Kidney glomerular epithelial cell (primary cell): ENCODE results near the gene NUBP2.

Source experiments
- DNase-seq: peaks from one replicate; lab custom pipeline; 2025; lab: John Stamatoyannopoulos, UW

NUBP2 gene, protein sequence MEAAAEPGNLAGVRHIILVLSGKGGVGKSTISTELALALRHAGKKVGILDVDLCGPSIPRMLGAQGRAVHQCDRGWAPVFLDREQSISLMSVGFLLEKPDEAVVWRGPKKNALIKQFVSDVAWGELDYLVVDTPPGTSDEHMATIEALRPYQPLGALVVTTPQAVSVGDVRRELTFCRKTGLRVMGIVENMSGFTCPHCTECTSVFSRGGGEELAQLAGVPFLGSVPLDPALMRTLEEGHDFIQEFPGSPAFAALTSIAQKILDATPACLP

DNA sequence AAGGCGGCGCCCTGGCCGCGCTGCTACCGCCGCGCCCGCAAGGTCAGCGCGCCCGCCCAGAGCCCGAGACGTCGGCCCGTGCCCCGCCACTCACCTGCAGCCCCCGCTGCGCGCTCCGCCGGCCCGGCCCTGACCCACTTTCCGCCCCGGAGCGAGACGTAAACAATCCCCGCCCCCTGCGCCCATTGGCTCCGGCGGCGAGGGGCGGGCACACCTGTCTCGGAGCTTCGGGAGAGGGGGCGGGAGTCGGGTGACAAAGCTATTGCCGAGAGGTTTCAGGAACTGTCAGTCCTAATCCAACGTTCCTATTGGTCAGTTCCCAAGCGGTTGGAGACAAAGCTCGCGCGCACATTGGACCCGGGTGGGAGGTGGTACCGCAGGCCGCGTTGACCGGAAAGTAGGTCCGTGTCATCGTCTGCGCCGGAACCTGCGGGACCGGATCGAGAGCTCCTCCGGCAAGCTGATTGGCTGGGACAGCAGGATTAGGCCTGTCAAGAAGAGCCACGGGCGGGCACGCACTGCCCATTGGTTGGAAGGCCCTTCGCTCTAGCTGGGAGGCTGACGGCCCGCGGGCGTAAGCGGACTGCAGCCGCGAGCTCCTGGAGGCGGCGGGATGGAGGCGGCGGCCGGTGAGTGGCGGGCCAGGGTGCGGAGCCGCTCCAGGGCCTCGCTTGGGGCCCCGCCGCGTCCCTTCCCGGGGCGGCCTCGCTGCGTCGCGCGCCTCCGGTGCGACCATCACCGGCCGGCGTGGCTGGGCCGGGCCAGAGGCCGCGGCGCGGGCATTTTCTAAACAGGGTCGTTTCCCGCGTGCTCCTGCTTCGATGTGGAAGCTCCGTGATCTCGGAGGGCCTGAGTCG lies at the start of gene NUBP2, which contains the start of gene SPSB3:
Gene NUBP2 (plus strand): TSS at position 553 of the 857 bp plus-strand sequence. CDS start 61 bp downstream, at position 614.
Gene SPSB3 (minus strand): TSS at position 164 of the 857 bp plus-strand sequence. CDS start 1,088 bp downstream, outside the sequence.
- DNase-seq: peak; percentile 99

GRCh38 chr16:1734123-1734522 lies 48.6 kb upstream of the NUBP2 start:
- DNase-seq: no peak

- no peak for DNase-seq
Observed at GRCh38 chr16:1734816-1735215, 47.9 kb upstream of the NUBP2 start.

DNA sequence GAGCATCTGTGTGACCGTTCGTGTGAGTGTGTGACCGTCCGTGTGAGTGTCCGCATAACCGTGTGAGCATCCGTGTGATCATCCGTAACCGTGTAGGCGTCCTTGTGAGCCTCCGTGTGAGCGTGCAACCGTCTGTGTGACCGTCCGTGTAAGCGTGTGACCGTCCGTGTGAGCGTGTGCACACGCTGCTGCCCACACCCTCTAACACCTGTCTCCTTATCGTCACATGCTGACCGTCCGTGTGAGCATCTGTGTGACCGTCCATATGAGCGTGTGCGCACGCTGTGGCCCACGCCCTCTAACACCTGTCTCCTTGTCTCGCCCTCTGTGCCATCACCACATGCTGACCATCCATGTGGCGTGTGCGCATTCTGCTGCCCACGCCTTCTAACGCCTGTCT lies 42.5 kb upstream of the NUBP2 start:
- no peak for DNase-seq

GRCh38 chr16:1740781-1741490 lies 41.8 kb upstream of the NUBP2 start:
- DNase-seq: no peak

DNA sequence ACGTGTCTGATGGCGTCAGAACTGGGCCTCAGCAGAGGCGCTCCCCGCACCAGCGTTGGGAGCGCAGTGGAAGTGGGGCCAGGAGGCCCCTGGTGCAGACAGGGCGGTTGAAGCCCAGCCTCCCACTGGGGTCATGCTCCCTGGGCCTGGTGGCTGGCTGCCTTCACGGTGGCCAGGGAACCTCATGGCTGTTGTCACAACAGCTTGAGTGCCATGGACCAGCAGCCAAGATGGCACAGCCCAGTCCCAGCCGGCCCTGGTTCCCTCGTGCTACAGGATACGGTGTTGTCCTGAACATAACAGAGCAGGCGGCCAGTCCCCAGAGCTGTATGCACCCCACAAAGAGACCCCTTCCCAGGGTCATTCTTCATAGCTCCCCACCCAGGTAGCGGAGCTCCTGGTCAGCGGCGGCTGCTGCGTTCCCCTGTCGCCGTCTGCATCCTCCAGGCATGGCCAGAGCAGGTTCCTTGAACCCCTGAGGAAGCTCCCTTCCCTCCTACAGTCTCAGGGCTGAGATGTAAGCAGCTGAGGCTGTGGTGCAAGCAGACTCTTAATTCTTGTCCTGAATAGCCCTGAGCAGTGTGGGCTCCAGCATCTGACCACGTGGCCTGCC lies 41.1 kb upstream of the NUBP2 start:
- no peak for DNase-seq

DNA sequence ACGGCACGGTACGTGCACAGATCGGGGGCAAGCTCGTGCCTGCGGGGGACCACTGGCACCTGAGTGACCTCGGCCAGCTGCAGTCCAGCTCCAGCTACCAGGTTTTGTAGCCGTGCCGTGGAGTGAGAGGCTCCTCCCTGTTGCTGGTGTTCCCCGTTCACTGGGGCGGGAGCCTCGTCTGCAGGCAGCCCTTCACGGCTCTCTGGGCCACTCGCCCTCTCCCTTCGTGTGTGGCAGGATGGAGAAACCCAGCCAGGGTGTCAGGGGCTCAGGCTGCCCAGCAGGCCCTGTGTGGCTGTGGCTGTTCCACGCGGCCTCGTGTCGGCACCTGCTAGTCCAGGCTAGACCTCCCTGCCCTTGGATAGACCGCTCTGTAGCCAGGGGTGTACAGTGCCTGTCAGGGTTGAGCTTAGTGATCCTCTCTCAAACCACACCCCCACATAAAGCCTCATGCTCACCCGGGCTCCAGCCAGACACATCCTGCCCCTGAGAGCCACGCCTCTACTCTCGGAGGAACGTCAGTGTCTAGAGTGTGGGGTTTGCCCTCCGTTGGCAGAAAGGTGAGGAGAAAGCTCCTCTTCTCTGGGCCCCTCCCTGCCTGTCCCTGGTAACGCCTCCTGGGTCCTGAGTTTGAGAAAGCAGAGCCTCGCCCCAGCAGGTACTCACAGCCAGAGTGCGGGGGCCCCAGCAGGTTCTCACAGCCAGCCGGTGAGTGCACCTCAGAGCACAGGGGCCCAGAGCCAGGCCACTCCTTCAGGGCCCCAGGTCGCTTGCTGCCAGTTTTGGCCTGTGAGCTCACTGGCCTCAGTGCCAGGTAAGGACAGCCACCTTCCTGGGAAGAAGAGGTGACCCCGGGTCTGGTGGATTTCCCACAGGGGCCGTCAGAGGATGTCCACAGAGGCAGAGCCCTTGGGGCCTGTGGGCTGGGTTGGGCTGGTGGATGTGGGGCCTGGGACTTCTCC lies 39.1 kb upstream of the NUBP2 start:
- DNase-seq: no peak

DNA sequence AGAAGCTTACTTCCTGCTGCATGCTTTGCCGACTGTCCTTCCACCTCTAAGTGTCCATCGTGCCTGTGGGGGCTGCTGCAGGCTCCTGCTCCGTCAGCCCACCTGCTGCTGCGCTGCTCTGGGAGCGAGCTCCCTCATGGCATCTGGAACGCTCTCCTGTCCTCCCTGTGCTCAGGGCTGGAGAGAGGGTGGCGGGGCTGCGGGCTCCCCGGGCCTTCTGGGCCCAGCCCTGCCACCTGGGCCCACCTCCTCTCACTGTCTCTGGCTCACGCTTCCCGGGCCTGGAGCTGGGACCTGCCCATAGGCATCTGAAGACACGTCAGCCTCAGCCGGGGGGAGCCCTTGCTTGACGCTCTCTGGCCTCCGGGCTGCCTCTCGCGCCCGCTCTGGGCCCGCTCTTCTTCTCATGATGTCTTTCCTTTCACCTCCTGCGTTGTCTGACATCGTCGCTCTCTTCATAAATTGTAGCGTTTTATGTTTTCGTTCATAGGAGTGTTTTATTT lies 38.4 kb upstream of the NUBP2 start:
- no peak for DNase-seq

DNA sequence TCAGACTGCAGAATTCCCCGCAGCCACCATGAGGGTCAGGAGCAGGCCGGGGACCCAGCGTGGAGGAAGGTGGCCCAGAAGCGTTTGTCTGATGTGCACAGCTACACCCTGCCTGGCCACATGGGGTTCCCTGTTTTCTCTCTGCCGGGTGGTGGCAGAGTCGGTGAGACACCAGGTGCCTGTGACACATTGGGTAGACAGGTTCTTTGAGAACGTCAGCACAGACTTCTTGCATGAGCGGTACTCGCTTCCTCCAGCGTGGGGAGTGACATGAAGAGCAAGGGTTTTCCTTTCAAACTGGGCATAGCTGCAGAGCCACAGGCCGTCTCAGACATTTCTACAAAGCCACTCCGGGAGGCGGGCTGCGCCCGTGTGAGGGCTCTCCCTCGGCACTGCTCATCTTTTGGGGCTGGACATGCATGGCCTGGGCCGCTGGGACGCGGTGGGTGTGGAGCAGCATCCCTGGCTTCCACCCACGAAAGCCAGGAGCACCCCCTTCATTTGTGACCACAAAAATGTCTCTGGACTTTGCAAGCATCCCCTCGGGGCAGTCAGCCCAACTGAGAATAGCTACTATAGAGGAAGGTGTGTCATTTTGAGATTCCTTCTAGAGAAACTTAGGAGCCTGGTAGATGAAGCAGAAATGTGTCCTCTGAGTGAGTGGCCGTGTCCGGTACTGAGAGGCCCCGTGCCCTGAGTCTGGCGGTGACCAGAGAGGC lies 37.4 kb upstream of the NUBP2 start:
- DNase-seq: no peak

DNA sequence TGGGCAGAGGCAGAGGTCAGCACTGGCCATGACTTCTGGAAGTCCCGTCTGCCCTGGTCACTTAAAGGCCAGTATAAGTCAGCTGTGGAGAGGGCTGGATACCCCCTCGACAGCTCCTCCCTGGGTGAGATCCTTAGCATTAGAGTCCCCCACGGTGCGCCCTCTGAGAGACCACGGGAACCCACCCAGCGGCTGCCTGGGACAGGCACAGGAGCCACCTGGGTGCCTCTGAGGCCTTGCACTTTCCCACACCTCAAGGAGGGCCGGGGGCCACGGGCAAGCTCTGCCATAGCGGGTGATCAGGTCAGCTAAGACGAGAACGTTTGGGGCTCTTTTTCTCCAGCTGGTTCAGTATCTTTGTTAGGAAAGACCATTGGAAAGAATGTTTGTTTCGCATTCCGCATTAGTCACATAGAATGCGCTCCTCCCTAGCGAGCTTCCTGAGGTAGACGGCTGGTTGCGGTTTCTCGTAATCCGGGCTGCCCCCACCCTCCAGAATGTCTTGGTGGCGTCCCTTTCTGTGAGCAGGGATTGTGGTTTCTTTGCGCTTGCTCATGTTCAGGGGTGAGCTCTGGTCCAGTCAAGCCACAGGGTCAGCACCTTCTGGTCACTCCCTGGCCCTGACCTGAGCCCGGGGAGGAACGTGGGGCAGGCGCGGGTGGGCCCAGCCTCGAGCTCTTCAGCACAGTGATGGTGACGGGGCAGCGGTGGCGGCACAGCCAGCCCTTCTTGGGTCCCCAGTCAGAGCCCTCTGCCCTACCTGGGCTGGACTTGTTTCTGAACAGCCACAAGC lies 36.7 kb upstream of the NUBP2 start:
- DNase-seq: no peak

DNA sequence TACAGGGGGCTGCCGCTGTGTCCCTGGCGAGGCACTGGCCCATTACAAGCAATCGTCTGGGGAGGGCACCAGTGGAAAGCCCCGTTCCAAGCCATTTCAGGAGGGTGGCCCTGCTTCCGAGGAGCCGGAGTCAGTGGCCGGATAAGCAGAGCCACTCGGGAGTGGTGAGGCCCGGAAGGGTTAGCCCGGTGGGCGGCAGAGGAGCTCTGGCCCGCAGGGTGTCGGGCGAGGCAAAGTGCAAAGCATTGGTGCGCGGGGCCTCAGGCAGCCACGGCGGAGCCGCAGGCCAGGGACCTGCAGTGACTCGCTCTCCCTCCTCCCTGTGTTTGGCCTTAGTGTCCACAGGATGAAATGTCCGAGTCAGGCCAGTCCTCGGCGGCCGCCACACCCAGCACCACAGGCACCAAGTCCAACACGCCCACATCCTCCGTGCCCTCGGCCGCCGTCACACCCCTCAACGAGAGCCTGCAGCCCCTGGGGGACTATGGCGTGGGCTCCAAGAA lies 36.0 kb upstream of the NUBP2 start:
- DNase-seq: no peak

DNA sequence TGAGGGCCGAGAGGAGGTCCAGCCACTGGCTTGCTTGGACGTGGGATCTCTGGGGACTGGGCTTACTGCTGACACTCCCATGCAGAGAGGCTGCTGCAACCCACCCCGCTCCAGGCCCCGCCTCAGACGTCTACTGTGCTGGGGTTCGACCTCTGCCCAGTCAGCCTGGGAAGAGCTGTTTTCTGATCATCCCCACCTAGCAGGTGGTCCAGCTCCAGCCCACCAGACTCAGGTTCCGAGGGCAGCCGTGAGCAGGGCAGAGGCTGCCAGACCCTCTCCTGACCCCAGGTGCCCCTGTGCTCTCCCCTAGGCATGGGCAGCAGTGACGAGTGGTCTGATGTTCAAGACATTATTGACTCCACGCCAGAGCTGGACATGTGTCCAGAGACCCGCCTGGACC lies 34.8 kb upstream of the NUBP2 start:
- no peak for DNase-seq

DNA sequence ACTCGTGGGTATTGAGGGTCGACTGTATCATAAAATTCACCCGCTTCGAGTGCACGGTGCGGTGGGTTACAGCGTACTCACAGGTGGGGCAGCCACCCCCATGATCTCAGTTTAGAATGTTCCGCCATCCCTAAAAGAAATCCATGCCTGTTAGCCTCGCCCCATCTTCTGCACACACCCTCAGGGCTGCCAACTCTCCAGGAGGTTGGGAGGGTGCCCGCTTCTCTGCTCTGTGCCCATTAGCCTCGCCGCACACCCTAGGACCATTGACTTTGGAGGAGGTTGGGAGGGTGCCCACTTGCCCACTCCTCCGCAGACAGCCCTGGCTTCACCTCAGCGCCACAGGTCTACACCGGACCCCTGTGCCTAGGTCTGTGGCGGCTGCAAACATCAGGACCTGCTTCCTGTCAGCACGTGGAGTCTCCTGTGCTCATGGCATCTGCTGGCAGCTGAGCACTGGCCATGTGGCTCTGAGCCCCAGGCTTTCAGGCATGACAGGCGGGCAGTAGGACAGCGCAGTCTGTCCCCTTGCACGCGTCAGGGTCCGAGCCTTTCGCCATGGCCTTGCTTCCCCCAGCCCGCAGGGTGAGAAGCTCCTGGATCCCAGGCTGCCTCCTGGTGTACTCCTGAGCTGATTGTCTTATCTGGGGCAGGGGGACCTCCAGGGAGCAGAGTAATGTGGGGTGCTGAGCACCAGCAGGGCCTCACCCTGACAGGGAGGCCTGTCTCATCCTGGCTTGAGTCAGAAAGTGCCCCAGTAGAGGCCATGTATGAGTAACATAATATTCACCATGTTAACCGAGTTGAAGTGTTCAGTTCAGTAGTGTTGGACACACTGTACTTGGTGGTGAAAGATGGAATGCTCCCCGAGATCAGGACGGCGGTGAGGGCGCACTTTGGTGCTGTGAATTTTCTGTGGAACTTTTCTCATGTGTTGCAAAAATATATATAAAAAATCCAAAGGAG lies 33.3 kb upstream of the NUBP2 start:
- DNase-seq: no peak

DNA sequence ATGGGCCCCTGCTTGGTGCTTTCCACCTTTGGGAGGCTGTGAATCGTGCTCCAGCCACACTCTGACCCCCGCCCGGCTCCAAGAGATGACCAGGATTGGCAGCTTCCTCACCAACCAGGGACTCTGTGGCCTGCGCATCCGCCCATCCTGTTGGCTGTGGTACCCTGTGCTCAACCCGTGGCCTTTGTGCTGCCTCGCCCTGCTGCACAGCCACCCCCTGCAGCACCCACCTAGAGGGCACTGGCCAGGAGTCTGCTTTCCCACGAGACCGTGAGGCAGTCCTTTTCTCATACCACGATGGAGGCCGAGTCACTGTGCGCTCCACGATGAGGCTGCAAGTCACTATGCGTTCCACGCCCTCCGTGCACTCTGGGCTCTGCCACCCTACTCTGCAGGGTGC lies 30.8 kb upstream of the NUBP2 start:
- DNase-seq: no peak

GRCh38 chr16:1752853-1753252 lies 29.9 kb upstream of the NUBP2 start:
- DNase-seq: no peak

DNA sequence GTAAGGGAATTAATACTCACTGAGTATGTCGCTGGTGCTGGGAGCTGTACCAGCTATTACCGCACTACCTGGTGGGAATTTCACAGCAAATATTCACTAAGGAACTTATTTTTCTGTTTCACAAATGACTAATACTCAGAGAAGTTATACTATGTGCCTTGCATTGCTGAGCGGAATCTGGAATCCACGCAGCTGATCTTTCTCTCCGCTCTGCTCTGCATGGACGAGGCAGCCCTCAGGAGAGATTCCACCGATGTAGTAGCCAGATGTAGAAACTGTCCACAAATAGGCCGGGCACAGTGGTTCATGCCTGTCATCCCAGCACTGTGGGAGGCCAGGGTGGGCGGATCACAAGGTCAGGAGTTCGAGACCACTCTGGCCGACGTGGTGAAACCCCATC lies 28.6 kb upstream of the NUBP2 start:
- no peak for DNase-seq

DNA sequence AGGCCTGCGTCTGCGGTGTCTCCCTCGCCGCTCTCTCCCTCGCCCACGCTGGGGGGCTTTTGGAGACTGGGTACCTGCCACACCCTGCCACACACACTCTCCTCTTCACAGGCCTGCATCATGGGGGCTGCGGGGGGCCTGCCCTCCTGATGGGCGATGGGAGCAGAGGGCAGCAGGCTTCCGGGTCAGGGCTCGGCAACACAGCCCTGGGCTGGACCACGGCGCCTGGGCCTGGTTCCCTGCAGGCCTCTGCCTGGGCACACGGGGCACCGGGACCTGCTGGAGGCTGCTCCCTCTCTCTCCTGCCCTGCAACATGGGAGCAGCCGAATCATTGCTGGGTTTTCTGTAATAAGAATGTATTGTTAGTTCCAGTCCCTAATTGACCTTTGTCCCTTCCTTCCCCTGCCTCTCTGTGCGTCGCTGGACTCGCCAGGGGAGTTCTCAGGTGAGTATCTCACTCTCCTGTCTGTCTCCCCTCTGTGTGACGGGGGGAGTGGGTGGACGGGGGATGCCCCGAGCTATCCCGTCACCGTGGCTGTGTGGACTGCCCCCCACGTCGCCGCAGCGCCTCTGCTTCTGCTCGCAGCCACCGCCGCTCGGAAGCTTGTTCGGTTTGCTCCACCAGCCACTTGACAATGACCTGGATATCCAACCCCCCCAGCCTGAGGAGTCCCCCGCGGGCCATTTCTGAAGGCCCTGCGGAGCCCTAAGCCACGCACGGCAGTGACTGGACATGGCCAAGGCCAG lies 24.9 kb upstream of the NUBP2 start:
- no peak for DNase-seq
